Endodermal cell (in vitro differentiated cells): ENCODE measurements around the gene TMEM272. TPM values are rescaled to one million over a fixed set of nuclear protein-coding genes. Genes with fewer than 3 reads are reported as not detected.

Source experiments
- DNase-seq: peaks from one replicate; pipeline ENCODE4 v3.0.0-alpha.2; 2017
- H3K27ac ChIP-seq: 2 replicates; pipeline ENCODE4 v1.5.1; 2013; ENCODE audit warnings: mild to moderate bottlenecking, low read depth, low read length, moderate library complexity
- H3K27me3 ChIP-seq: 2 replicates; pipeline ENCODE4 v1.6.1; 2013; ENCODE audit warnings: mild to moderate bottlenecking, low read length, moderate library complexity; ENCODE audit not compliant: insufficient read depth, control insufficient read depth, poor library complexity, severe bottlenecking
- H3K36me3 ChIP-seq: 2 replicates; pipeline ENCODE4 v1.7.0; 2013; ENCODE audit warnings: mild to moderate bottlenecking, low read length, moderate library complexity; ENCODE audit not compliant: control insufficient read depth, insufficient read depth
- H3K4me1 ChIP-seq: one replicate; pipeline ENCODE4 v1.7.0; 2013; ENCODE audit warnings: low read length; ENCODE audit not compliant: control insufficient read depth, insufficient read depth
- H3K4me3 ChIP-seq: 2 replicates; pipeline ENCODE4 v1.5.1; 2013; ENCODE audit warnings: mild to moderate bottlenecking, low read length, moderate library complexity
- H3K9ac ChIP-seq: 2 replicates; pipeline ENCODE4 v1.6.1; 2013; ENCODE audit warnings: mild to moderate bottlenecking, low read length, moderate library complexity; ENCODE audit not compliant: poor library complexity, severe bottlenecking; ENCODE audit errors: extremely low read depth
- H3K9me3 ChIP-seq: 2 replicates; pipeline ENCODE4 v1.6.1; 2013; ENCODE audit warnings: mild to moderate bottlenecking, low read length, moderate library complexity; ENCODE audit not compliant: control insufficient read depth
- H3K27ac Mint-ChIP-seq: 2 replicates; pipeline ENCODE4 v1.8.0; 2020; ENCODE audit warnings: mixed read lengths
- H3K27me3 Mint-ChIP-seq: 2 replicates; pipeline ENCODE4 v1.8.0; 2021; ENCODE audit warnings: mild to moderate bottlenecking, mixed read lengths; ENCODE audit not compliant: insufficient read depth
- H3K36me3 Mint-ChIP-seq: 2 replicates; pipeline ENCODE4 v1.8.0; 2020; ENCODE audit warnings: low read depth, mixed read lengths
- H3K4me1 Mint-ChIP-seq: 2 replicates; pipeline ENCODE4 v1.8.0; 2020; ENCODE audit warnings: mixed read lengths
- H3K4me3 Mint-ChIP-seq: 2 replicates; pipeline ENCODE4 v1.8.0; 2020; ENCODE audit warnings: mild to moderate bottlenecking, moderate library complexity, mixed read lengths
- H3K9me3 Mint-ChIP-seq: 2 replicates; pipeline ENCODE4 v1.8.0; 2020; ENCODE audit warnings: mild to moderate bottlenecking, mixed read lengths
- WGBS, 2 experiments: methylation state at CpG; one replicate each; pipeline versions ENCODE4 v1.1.5 to v1.1.7; 2013; ENCODE audit warnings: missing lambda C conversion rate in 2 of 2, mixed read lengths in 1 of 2; ENCODE audit not compliant: insufficient coverage in 1 of 2, insufficient read length in 1 of 2; 5-methylcytosine and 5-hydroxymethylcytosine counted together
- long read RNA-seq, 4 experiments: library from polyadenylated mRNA in 2 of 4; library from RNA in 1 of 4; library from capped mRNA in 1 of 4; stranded (forward) in 3 of 4; unstranded in 1 of 4; transcript quantifications; one replicate each; pipeline ENCODE4 v2.0.0, GENCODE V29; 2020 to 2021; ENCODE audit warnings: inconsistent platforms in 1 of 4
- polyA plus RNA-seq, 2 experiments: library from polyadenylated mRNA; stranded (reverse); fragments of 50-300 nt; gene quantifications; one replicate each; pipeline ENCODE4 v1.2.3, GENCODE V29; 2013
- total RNA-seq, 2 donors: library from RNA; stranded (reverse); fragmentation: NEBNext Ultra II Directional in 1 of 2; extraction: Animal tissue kit (Norgen Biotek cat#: 25700) in 1 of 2; gene quantifications; 2 replicates in 1 of 2; 3 replicates in 1 of 2; pipeline ENCODE4 v1.2.1, GENCODE V29; 2021
- TF ChIP-seq, protein P1 (sequence below): fragments of 200-600 bp; sonication (generic); conservative IDR thresholded peaks from 2 replicates; pipeline ENCODE4 v1.5.0; 2021; ENCODE audit warnings: antibody characterized with exemption, mild to moderate bottlenecking

The TMEM272 gene
- under 1 TPM; 0.62 TPM for total RNA-seq
- polyA plus RNA-seq (2013, experiment 1 of 2): 0.11 TPM
- polyA plus RNA-seq (2013, experiment 2 of 2): 0.58 TPM
- long read RNA-seq, experiment 1: 0 reads
- long read RNA-seq, experiment 2, partial matches to known transcripts: 0 of 1 reads
- long read RNA-seq, experiment 2, other reads (novel, unspliced or antisense): 1 of 1 reads
- long read RNA-seq, experiment 3: 0 reads
- long read RNA-seq, experiment 4: 0 reads

- H3K4me1 ChIP-seq: peaks cover 16% of the 10 kb centered on the region
- no peaks in the 10 kb centered on the region for H3K27me3 ChIP-seq
- no peak within 1 kb of the TSS for H3K9ac ChIP-seq
- no peaks in the 10 kb centered on the region for H3K9me3 ChIP-seq
- Mint-ChIP-seq H3K9me3 (peaks cover 11% of the 10 kb centered on the region), H3K27ac (peak within 1 kb of the TSS; percentile 82), H3K36me3 (no peaks in the 10 kb centered on the region), H3K4me1 (peaks cover 32% of the 10 kb centered on the region), H3K4me3 (peak within 1 kb of the TSS; percentile 13), H3K27me3 (no peaks in the 10 kb centered on the region)
- TF ChIP-seq, protein P1, sequence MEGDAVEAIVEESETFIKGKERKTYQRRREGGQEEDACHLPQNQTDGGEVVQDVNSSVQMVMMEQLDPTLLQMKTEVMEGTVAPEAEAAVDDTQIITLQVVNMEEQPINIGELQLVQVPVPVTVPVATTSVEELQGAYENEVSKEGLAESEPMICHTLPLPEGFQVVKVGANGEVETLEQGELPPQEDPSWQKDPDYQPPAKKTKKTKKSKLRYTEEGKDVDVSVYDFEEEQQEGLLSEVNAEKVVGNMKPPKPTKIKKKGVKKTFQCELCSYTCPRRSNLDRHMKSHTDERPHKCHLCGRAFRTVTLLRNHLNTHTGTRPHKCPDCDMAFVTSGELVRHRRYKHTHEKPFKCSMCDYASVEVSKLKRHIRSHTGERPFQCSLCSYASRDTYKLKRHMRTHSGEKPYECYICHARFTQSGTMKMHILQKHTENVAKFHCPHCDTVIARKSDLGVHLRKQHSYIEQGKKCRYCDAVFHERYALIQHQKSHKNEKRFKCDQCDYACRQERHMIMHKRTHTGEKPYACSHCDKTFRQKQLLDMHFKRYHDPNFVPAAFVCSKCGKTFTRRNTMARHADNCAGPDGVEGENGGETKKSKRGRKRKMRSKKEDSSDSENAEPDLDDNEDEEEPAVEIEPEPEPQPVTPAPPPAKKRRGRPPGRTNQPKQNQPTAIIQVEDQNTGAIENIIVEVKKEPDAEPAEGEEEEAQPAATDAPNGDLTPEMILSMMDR: peak; percentile 95
- H3K4me3 ChIP-seq: peak within 1 kb of the TSS; percentile 12
- peak; percentile 90 for DNase-seq
- no peaks in the 10 kb centered on the region for H3K36me3 ChIP-seq
- H3K27ac ChIP-seq: no peak within 1 kb of the TSS
- WGBS, 2 experiments: 42 to 55% methylated on average over 11 to 20 of the region's 20 CpGs
Measured at GRCh38 chr13:51844862-51845573, at the start of gene TMEM272. Gene TMEM272, minus strand, starts transcription at chr13:51845177. Its CDS starts 6,647 bp downstream, at chr13:51838530.

- peak; percentile 65 for DNase-seq
- no peaks in the 10 kb centered on the region for H3K36me3 Mint-ChIP-seq
- no peak overlapping the region for H3K4me3 Mint-ChIP-seq
- no peaks in the 10 kb centered on the region for H3K27me3 Mint-ChIP-seq
- peaks cover 2% of the 10 kb centered on the region for H3K9me3 Mint-ChIP-seq
- peaks cover 12% of the 10 kb centered on the region for H3K4me1 Mint-ChIP-seq
- Histone ChIP-seq H3K36me3 (no peaks in the 10 kb centered on the region), H3K9me3 (no peaks in the 10 kb centered on the region), H3K27ac (no peak overlapping the region), H3K4me3 (no peak overlapping the region), H3K4me1 (no peaks in the 10 kb centered on the region), H3K9ac (no peak overlapping the region), H3K27me3 (no peaks in the 10 kb centered on the region)
- WGBS, 2 experiments: 91 to 92% methylated on average over 4 of the region's 4 CpGs
- no peak overlapping the region for H3K27ac Mint-ChIP-seq
- TF ChIP-seq, protein P1: no peak
Measured at GRCh38 chr13:51894239-51894638, 49.3 kb upstream of the TMEM272 start.

DNA sequence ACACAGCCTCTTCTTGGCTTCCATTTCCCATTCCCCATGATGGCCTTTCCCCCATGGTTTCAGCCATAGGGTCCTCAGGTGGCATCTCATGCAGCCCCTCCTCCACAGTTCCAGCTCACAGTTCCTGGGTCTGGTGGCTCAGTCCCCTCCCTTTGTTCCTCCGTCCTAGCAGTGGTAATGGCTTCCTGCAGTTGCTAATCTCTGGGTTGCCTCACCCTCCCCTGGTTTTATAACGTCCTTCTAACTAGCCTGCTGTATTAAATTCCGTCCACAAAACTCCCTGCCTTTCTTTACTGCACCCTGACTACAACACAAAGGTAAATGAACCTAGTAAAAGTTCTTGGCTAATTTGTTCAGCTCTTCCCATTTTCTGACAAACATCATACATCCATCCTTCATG lies 47.7 kb upstream of the TMEM272 start:
- no peaks in the 10 kb centered on the region for H3K36me3 Mint-ChIP-seq
- Histone ChIP-seq H3K27ac (no peak overlapping the region), H3K27me3 (no peaks in the 10 kb centered on the region), H3K4me3 (no peak overlapping the region), H3K9me3 (no peaks in the 10 kb centered on the region), H3K4me1 (no peaks in the 10 kb centered on the region), H3K36me3 (no peaks in the 10 kb centered on the region), H3K9ac (no peak overlapping the region)
- H3K27ac Mint-ChIP-seq: no peak overlapping the region
- TF ChIP-seq, protein P1: no peak
- H3K27me3 Mint-ChIP-seq: no peaks in the 10 kb centered on the region
- WGBS, 2 experiments: 70 to 79% methylated on average over 3 of the region's 3 CpGs
- no peak overlapping the region for H3K4me3 Mint-ChIP-seq
- H3K9me3 Mint-ChIP-seq: peaks cover 2% of the 10 kb centered on the region
- peaks cover 12% of the 10 kb centered on the region for H3K4me1 Mint-ChIP-seq
- DNase-seq: no peak
